DLD1 (cell line): Measurements from ENCODE around the gene BSN.

Source experiments
- in situ Hi-C: cut with HindIII; loops from 2 replicates; pipeline ENCODE4 v1.10.0; 2017; ENCODE audit warnings: low sequenced_read_pairs

Gene BSN

DNA sequence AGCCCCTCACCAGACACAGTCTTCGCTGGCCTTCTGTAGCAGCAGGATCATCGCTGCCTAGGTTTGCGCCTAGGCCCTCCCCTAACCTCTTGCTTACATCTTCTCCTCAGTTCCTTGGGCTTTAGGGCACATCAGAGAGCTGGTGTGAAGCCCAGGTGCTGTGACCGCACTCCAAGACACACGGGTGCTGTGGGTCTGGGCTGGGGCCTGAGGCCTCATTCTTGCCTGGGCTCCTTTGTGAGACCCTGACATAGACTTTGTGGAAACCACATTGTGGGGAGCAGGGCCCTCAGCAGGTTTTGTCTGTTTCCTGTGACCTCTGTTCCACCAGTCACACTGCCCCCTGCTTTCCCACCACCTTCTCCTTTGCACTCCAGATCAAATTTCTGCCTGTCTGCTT lies 157.2 kb downstream of the BSN start:
- in situ Hi-C loops, result no loop called here

- in situ Hi-C loops, result no loop called here
Observed at GRCh38 chr3:49712166-49712565, 157.9 kb downstream of the BSN start.

DNA sequence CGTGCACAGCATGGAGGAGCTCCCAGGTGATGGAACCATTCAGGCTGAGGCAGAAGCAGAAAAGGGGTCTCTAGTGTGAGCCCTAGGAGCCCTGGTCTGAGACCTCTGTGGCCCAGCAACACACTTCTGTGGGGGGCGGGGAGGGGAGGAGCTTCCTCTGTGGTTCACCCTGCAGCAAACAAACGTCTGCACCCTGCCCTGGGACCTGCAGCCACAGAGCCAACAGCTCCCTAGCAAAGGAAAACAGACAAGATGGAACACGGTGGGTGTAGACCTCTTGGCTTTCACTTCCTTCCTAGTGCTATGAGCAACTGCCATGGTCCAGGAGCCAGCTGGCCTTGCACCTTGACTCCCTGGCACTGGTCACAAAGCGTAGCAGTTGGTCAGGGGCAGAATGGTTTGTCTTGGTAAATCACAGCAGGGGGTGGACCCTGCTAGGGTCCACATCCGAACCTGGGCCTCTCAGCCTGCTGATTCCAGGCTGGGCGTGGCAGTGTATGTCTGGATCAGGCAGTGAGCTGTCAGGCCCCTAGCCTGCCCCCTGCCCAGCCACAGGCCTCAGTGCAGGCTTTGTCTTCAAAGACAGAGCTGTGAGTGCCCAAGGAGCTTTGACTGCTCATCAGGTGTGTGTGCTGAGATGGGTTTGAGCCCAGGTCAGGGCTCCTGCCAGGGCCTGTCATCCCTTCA lies 158.5 kb downstream of the BSN start:
- in situ Hi-C loops, result no loop called here

- in situ Hi-C loops, result no loop called here
Observed at GRCh38 chr3:49713336-49714105, 159.2 kb downstream of the BSN start.

GRCh38 chr3:49714728-49715550 lies 160.7 kb downstream of the BSN start:
- in situ Hi-C loops, result no loop called here

- in situ Hi-C loops, result no loop called here
Observed at GRCh38 chr3:49715611-49716121, 161.4 kb downstream of the BSN start.

GRCh38 chr3:49716169-49716568 lies 161.9 kb downstream of the BSN start:
- in situ Hi-C loops, result no loop called here

DNA sequence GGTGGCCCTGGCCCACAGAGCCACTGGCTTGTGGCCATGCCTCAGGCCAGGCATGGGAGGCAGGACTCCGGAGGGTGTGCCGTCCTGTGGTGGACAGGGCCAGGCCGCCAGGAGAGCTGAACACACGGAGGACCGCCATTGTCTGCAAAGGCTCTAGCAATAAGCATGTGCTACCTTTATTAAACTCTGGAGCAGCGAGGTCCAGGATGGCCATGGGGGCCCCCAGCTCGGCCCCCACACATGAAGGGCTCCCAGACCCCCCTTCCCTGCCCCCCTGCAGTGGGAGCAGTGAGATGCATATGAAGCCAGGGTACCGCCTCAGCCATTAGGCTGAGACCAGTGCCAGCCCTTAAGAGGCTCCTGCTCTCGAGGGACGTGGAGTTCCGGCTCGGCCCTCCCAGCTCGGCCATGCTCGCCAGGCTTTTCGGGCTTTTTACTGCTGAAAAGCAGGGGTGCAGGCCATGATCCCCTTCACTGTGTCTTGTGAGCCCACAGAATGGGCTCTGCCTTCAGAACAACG lies 162.5 kb downstream of the BSN start:
- in situ Hi-C loops, result no loop called here

- in situ Hi-C loops, result no loop called here
Observed at GRCh38 chr3:49717211-49717958, 163.1 kb downstream of the BSN start.

- in situ Hi-C loops, result no loop called here
Observed at GRCh38 chr3:49717959-49718857, 163.9 kb downstream of the BSN start.

DNA sequence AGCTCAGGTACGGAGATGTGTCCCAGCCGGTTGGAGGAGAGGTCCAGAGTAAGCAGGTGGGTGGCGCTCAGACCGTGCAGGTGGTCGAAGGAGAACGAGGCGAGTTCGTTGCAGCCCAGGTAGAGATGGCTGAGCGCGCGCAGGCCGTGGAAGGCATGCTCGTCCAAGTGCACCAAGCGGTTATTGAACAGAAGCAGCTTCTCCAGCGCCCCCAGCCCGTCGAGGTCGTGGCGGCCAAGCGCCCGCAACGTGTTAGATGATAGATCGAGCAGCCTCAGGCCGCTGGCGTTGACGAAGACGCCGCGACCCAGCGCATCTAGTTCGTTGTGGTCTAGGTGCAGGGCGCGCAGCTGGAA lies 164.6 kb downstream of the BSN start:
- in situ Hi-C loops, result no loop called here

DNA sequence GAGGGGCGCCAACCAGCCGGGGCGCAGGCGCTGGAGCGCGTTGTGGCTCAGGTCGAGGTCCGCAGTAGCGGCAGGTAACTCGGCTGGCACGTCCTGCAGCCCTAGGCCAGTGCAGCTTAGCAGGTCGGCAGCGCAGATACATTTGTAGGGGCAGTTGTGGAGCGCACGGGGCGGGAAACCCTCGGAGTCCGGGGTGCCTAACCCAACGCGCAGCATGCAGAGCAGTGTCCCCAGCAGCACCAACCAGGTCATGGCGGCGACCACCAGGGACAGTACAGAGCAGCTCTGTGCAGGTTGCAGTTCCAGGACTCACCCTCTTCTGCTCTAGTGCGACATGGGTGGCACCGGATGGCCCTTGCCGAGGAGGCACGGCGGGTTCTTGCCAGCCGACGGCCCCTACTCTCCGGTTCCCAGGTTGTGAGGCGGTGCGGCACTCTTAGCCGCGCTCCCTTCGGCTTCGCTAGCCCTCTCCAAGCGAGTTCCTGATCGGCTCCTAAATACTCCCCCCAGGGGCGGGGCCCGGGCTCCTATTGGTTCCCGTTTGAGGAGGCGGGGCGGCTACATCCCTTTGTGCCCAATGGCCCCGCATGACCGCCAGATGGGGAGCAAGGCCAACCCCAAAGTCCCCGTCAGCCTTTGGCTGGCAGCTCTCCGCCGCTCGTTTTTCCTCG lies 165.1 kb downstream of the BSN start, which contains the start of gene AMIGO3:
AMIGO3 (minus strand) TSS at position 471 of the 671 bp plus-strand sequence; CDS start at position 252, 219 bp downstream.
- in situ Hi-C loops, result no loop called here
